Activated CD8-positive, alpha-beta memory T cell treated with anti-CD3 and anti-CD28 coated beads for 1 hour (primary cell): ENCODE results near the gene HSPA2.
"Not testable (repeated sequence)": the region's sequence is repeated elsewhere in the genome, so short reads cannot be mapped to it uniquely, and the experiment has no call there.

Experiments
- DNase-seq, 2 donors: peaks; one replicate each; pipeline ENCODE4 v3.0.0-alpha.2; 2020; ENCODE audit warnings: low read depth in 1 of 2; ENCODE audit errors: extremely low read depth in 1 of 2

The HSPA2 gene

DNA sequence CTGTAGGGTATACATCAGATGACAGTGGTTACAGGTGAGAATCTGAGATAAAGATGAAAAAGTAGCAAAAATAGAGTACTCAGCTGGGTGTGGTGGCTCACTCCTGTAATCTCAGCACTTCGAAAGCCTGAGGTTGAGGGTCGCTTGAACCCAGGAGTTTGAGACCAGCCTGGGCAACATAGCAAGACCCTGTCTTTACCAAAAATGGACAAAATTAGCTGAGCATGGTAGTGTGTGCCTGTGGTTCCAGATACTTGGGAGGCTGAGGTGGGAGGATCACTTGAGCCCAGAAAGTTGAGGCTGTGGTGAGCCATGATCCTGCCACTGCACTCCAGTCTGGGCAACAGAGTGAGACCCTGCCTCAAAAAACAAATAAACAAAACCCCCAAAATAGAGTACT lies 17.7 kb downstream of the HSPA2 start:
- not testable (repeated sequence) for DNase-seq

DNA sequence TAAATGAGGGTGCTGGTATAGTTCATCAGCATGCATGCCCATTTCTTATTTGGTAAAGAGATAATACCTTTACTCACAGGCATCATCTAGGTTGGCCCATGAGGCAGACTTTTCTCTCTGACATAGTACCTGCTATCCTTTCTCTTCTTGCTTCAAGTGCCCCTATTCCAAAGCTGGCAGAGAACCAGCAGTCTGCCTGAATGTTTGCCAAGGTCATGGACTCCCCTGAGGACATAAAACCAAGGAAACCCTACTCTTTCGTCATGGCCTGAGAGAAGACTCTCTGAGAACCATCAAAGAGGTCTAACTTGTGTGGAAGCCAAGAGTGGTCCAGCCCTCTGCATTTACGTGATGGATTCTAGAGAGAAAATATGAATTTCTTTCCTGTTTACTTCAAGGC lies 21.1 kb downstream of the HSPA2 start:
- DNase-seq, result no peak

- DNase-seq, result no peak
Measured at GRCh38 chr14:64562436-64562835, 21.9 kb downstream of the HSPA2 start.

GRCh38 chr14:64563696-64564095 lies 23.2 kb downstream of the HSPA2 start:
- DNase-seq, result no peak

GRCh38 chr14:64566651-64567122 lies 26.1 kb downstream of the HSPA2 start:
- no peak for DNase-seq

DNA sequence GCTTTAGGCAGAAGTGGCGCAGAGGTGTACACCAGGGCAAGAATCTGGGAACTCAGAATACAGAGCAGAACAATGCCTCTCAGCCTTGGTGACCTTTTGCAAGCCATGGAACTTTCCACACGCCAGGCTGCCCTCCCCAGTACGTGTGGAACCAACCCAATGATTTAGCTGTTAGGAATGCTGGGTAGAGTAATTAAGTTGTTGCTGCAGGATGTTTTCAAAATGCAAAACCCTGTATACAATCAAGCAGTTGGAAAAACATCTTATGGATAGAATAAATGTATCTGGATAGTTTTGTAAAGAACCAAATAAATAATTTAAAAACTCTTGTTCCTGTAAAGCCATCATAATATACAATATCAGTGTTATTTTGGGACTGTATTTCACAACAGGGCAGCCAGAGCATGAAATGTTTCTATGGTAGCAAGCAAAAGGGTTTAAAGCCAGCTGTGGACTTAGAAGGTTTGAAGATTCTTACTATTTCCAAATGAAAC lies 28.6 kb downstream of the HSPA2 start:
- no peak for DNase-seq

- not testable (repeated sequence) for DNase-seq
Measured at GRCh38 chr14:64569646-64570045, 29.1 kb downstream of the HSPA2 start.

GRCh38 chr14:64572386-64573104 lies 32.0 kb downstream of the HSPA2 start:
- DNase-seq, result no peak

- no peak for DNase-seq
Measured at GRCh38 chr14:64573109-64573508, 32.6 kb downstream of the HSPA2 start.

DNA sequence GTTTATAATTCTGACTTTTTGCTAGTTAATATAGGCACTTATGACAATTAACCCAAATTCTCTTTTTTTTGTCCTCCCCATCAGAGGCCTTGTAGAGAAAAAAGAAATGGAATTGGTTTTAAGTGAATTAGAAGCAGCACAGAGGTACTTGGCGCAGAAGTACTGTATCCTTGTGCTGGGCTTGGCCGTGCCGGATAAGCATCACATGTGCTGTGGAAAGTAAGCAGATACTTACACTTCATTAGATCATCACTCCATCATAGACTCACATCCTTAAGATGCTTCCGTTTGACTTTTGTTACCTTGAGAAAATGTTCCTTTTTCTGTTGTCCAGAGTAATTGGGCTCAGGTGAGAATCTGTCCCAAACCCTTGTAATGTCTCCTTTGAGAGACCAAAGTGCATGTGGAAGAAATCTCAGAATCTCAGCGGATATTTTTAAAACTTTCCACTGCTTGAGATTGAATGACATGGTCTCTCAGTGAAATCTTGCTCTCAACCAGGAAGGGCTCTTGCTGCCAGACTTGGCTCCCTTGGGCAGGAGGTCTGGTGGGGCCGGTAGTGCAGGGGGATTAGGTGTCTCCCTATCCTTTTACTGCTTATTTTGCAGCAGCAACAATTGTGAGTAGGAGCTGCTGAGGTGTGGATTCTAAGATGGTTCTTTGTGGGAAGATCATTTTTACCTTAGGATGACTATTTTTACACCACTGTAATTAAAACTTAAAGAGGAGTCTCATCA lies 34.0 kb downstream of the HSPA2 start:
- DNase-seq, result no peak

DNA sequence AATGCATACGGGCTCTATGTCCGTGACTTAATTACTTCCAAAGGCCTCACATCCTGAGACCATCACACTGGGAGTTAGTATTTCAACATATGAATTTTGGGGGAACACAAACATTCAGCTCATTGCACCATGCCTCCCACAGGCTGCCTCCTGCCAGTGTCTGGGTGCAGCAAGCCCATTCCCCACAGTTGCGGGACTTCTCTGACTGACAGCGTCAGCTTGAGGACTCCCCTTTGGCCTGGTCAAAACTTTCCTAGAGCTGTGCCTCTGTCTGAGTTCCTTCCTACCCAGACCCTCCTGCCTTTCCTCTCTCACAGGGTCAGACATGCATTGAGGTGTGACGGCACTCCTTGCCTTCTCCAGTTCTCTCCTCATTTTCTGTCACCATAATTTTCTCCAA lies 36.7 kb downstream of the HSPA2 start:
- no peak for DNase-seq

DNA sequence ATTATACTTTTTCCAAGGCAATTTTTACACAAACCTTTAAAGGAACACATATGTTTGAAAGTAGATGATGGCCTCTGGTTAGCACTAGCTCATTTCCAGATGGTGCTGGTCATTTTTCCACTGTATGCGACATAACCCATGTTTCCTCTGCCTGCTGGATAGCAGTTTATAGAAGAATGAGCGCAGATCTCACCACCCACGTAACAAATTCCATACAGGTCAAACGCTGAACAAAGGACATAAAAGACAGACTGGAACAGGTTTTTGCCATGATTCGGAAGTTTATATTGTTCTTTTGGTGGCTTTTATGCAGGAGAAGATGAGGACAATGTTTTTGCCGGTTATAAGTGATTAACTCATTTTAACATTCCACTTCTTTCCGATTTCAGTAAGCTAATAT lies 39.9 kb downstream of the HSPA2 start:
- no peak for DNase-seq

- no peak for DNase-seq
Measured at GRCh38 chr14:64581363-64581762, 40.8 kb downstream of the HSPA2 start.

DNA sequence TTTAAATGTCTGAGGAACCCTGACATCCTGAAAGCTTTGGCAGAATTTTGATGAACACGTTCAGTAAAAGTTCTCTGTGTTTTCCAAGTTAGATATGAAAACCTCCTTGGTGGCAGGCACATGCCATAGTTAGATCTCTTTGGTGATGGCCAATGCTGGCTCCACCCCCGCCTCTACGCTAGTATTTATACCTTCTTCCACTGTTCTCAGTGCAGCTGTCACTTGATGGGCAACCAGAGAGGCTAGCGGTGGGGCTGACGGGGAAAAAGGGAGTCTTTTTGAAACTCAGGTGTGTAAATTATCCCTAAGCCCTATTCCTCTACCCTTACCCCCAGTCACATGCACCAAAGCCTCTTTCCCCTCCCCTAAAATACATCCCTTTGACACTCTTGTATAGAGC lies 41.3 kb downstream of the HSPA2 start:
- no peak for DNase-seq

- no peak for DNase-seq
Measured at GRCh38 chr14:64584190-64584589, 43.6 kb downstream of the HSPA2 start.

GRCh38 chr14:64591809-64592208 lies 51.3 kb downstream of the HSPA2 start:
- no peak for DNase-seq
